H4 (cell line): ENCODE data around the gene KRTAP11-1. TPM values are rescaled to one million over a fixed set of nuclear protein-coding genes. Genes with fewer than 3 reads are reported as not detected.

Experiments
- DNase-seq: peaks from one replicate; pipeline ENCODE4 v3.0.0-alpha.2; 2015; ENCODE audit warnings: low spot score
- total RNA-seq: library from RNA; depleted of rRNA; stranded (reverse); fragments of >200 nt; shearing (Covaris generic); gene quantifications from 2 replicates; pipeline ENCODE4 v1.2.3, GENCODE V29; 2014; rRNA removed

The KRTAP11-1 gene, protein sequence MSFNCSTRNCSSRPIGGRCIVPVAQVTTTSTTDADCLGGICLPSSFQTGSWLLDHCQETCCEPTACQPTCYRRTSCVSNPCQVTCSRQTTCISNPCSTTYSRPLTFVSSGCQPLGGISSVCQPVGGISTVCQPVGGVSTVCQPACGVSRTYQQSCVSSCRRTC
- not detected in 2 replicates for total RNA-seq

DNA sequence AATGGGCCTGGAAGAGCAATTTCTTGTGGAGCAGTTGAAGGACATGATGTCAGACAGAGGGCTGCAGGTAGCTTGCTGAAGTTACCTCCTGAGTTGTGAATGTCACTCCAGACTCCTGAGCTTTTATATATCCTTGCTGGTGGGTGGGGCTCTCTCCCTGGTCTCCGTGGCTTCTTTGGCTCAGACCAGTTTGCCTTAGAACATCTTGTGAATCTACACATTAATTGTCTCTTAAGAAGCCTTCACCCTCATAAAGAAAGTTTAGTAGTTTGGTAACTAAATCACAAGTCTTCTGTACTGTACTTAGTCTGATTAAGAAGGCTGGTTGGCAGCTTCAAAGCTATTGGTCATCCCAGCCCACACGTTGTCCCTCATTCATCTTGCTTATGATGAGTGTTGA is at the start of gene KRTAP11-1:
TSS of gene KRTAP11-1 (minus strand) at position 101 of the 400 bp plus-strand sequence. CDS start at position 45, 56 bp downstream.
- no peak for DNase-seq

DNA sequence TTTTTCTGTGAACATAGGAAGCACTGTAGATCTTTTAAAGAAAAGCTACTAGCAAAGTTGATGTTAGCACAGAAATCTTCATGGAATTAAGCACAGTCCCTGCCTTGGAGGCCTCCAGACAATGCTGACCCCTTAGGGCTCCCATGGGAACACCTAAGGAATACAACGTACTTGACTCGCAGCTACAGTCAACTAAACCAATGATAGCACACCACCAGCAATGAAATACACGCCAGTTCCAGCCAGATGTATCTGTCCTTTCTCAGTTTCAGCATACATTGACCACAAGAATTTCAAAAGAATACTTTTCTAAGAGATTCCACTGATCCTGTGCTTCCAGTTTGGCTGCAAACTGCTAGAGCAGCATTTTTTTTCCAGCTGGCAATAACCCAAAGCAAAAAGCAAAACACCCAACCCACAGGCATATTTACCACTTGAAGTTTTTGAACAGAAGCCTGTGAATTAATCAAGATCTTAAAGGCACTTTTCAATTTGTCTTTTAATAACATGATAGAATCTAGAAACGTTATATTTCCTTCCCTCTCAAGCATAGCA is 42.8 kb upstream of the KRTAP11-1 start:
- no peak for DNase-seq

DNA sequence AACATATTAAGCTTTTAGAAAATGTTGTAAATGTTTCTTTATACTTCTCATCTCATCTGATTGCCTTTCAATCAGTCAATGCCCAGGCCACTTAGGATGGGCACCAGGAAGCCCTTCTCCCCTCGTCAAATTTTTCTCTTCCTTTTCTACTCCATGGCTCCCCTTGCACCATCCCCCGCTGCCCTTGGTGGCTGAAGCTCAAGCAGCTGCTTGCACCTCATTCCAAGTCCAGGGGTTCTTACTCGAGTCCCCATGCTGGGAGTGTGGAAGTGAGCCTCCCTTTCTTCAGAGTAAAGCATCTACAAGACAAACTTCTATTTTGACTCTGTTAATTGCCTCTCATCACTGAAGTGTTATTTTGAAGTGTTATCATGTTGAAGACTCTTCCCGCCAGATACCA is 39.7 kb upstream of the KRTAP11-1 start:
- DNase-seq: no peak

DNA sequence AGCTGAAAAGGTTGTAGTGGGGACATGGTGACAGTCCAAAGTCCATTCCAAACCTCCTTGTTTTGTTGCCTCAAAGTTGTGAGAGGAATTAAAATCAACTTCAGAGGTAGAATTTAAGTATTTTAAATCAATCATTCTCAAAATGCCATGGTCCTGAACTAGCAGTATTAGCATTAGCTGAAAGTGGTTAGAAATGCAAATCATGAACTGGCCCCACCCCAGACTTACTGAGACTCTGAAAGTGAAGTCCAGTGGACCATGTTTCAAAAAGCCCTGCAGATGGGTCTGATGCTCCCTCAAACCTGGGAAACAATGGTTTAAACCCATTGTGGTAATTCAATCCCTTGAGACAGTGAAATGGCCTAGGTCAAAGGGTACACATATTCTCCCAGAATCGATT is 36.2 kb upstream of the KRTAP11-1 start:
- DNase-seq: no peak

DNA sequence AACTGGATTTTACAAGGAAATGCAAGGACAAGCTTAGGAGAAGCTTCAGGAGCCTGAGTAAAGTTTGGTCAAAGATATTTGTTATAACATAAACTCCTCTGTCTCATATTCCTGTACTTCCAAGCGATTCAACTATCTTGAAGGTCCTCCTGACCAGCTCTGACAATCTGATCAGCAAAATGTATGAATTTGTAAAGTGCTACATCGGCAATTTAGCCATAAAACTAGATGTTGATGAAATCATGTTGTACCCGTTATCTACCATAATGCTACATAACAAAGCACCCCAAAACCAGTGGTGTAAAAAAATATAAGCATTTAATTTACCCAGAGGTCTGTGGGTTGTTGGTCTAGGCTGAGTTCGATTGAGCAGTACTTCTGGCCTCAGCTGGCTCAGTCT is 19.5 kb upstream of the KRTAP11-1 start:
- DNase-seq: no peak

DNA sequence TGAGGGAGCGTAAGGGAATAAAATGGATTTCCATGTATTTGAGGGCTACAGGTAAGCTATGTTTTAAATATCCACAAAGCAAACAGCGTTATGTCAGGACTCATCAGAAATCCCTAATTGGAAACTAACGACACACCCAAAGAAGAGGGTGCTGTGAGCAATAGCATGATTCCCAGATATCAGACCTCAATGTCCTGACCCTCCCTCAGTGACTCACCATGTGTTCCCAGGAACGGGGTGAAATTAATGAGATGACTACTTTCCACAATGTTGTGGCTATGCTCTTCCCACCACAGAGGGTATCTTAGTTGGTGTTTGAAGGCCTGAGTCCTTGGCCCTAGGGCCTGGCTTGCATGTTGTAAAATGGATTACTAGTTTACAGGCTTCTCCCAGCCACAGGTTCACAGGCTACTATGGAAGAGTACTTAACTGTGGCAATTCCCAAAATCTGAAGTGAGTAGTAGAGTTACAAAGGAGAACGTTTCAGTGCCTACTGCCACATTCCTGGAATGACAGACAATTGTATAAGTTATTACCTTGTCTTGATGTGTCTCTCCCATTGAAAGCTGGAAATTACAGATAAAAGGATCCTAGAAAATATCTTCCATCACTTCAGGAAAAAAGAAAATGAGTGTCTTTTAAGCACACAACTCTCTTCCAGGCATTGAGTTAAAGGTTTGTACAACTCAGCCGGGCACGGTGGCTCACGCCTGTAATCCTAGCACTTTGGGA is 1.7 kb upstream of the KRTAP11-1 start:
- no peak for DNase-seq

DNA sequence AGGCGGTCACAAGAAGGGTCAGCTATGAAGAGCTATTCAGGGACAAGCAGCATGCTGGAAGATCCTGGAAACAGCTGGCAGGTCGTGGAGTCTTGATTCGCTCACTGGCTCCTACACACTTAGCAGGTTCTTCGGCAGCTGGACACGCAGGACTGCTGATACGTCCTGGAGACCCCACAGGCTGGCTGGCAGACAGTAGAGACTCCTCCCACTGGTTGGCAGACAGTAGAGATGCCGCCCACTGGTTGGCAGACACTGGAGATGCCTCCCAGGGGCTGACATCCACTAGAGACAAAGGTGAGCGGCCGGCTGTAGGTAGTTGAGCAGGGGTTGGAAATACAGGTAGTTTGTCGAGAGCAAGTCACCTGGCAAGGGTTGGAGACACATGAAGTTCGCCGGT is 466 bp downstream of the KRTAP11-1 start:
- no peak for DNase-seq

DNA sequence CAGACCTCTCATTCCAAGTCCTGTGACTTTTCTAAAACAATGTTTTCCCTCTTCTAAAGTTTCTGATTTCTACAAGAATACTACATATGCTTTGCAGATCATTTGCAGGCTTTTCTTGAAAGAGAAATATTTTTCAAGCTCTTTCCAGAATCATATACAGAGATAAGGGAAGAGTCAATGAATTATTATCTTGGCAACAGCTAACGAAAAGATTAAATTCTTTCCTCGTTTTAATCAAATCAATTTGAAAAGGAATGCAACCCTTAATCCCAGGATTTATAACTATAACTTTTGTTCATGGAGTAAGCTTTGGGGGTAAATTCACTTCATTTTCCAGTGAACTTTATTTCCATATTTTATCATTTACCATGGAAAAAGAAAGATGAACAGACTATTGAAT is 6.9 kb downstream of the KRTAP11-1 start:
- no peak for DNase-seq

DNA sequence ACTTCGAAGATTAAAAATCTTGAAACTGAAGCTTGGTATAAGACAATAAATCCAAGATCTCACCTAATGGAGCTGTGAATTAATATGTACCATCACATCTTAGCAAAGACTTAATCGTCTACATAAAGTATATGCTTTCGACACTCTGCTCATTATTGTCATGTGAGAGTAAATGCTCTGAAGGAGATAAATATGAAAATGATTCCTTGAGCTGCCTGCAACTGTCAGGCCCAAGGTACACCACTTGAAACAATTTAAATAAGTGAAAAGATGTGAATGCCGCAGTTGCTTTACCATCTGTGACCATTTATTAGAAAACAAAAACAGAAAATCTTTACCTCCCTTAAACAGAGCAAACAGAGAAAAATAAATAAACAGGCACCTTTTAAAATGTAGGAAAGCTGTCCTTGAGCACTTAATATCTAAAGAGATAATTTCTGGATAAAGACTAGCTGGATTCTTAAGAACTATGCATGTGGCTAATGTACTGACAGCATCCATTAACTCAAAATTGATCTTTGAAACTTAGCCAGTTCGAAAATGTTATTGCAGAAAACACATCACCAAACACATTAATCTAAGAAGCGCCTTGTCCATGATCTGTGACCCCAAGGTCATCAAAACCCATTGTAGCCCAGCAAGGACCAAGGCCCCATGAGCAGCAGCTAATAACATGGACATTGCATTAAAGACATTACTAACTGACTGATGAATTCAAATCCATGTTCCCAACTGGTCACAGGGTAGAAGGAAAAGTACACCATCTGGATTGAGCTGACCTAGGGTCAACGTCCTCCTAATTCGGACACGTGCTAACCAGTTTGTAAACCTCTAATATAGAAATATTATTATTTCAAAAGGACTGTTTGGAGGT is 33.5 kb downstream of the KRTAP11-1 start:
- no peak for DNase-seq

DNA sequence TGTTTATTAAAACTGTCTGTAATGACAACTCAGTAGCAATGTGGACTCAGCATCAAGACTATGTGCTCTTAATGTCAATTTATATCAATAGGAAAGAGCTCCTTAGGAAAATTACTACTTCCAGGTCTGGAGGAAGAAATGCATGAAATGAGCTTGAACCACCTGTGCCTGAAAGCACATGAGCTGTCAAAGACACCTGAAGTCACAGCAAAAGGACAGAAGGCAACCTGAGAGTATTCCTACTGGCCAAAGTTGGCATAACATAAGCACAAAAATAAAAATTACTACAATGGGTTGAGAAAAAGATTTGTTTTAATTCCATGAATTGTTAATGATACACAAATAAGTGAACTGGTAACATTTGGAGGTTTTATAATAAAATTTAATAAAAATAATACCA is 38.4 kb downstream of the KRTAP11-1 start:
- DNase-seq: no peak

DNA sequence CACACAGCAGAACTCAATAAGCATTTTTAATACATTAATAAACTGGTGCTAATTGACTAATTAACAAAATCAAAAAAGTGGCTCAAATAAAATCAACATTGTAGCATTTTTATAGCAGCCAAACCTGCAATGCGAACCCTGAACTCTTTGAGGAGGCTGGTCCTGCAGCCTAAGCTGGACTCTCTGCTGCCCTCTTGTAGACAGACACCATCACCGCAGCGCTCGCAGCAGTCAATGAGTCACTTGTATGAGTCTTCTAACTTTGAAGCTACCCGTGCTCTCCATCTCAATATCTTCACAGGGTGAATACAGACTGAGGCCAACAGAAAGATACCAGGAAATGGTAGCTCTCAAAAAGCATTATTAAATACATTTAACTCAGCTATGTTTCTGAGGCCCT is 42.1 kb downstream of the KRTAP11-1 start:
- DNase-seq: peak; percentile 34

DNA sequence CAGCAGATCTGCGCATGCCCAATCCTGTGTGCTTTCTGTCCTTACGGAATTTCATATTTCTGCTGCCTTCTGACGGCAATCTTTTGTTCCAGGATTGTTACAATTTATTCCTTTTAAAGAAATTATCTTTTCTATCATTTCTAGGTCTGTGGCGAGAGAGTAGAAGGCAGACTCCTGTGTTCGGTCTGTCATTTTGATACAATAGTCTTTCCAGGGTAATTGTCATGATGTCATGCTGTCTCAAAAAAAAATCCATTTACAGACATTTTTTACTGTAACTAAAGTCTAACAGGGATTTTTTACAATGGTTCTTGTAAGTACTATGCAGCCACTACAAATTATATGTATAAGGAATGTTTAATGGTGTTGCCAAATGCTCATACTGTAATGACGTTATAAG is 42.8 kb downstream of the KRTAP11-1 start:
- DNase-seq: no peak

DNA sequence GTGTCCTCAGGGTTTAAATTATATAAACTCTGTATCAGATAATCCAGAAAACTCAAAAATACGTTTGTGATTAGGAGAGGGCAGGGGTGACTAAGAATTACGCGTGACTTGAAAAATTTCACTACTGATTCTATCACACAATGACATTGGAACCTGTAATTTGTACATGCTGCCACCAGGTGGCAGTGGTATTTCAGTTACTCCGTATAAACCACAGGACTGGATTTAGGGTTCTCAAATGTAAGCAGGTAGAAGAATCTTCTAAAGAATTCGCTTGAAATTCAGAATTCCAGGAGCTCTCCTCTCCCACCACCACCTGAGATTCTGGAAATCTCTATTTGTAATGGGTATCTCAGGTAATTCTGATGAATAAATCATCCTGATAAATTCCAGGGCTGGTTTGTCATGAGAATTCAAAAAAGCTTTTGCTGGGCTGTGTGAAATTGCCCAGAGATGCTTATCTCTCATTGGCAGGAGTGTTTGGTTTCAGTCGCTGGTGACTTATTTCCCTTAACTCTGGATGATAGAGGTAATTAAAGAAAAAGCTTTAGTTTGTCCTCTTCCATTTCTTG is 50.1 kb downstream of the KRTAP11-1 start:
- DNase-seq: peak; percentile 15

Other genes starting within 250 kb of the KRTAP11-1 start
- gene KRTAP20-2, start 246.4 kb downstream of the KRTAP11-1 start, total RNA-seq: not detected in 2 replicates
- not detected in 2 replicates for gene KRTAP20-3, start 238.7 kb downstream of the KRTAP11-1 start, total RNA-seq
- gene KRTAP21-3, start 162.8 kb downstream of the KRTAP11-1 start, total RNA-seq: not detected in 2 replicates
- not detected in 2 replicates for gene KRTAP21-2, start 134.3 kb downstream of the KRTAP11-1 start, total RNA-seq
- not detected in 2 replicates for gene KRTAP21-1, start 126.2 kb downstream of the KRTAP11-1 start, total RNA-seq
- not detected in 2 replicates for gene KRTAP8-1, start 68.3 kb downstream of the KRTAP11-1 start, total RNA-seq
- gene KRTAP7-1, start 51.8 kb downstream of the KRTAP11-1 start, total RNA-seq: not detected in 2 replicates
- gene KRTAP19-8, start 156.9 kb upstream of the KRTAP11-1 start, total RNA-seq: not detected in 2 replicates